Activated CD4-positive, alpha-beta T cell treated with anti-CD3 and anti-CD28 coated beads, Interleukin-2, amount 50 U/mL, for 4 hours (primary cell): ENCODE measurements around the gene SNRNP25.
A peak's percentile ranks its signal among the peaks of the same experiment; 100 is the strongest.

ENCODE experiments used
- DNase-seq, 2 experiments: peaks; one replicate each; pipeline ENCODE4 v3.0.0-alpha.2; 2020

Gene SNRNP25

DNA sequence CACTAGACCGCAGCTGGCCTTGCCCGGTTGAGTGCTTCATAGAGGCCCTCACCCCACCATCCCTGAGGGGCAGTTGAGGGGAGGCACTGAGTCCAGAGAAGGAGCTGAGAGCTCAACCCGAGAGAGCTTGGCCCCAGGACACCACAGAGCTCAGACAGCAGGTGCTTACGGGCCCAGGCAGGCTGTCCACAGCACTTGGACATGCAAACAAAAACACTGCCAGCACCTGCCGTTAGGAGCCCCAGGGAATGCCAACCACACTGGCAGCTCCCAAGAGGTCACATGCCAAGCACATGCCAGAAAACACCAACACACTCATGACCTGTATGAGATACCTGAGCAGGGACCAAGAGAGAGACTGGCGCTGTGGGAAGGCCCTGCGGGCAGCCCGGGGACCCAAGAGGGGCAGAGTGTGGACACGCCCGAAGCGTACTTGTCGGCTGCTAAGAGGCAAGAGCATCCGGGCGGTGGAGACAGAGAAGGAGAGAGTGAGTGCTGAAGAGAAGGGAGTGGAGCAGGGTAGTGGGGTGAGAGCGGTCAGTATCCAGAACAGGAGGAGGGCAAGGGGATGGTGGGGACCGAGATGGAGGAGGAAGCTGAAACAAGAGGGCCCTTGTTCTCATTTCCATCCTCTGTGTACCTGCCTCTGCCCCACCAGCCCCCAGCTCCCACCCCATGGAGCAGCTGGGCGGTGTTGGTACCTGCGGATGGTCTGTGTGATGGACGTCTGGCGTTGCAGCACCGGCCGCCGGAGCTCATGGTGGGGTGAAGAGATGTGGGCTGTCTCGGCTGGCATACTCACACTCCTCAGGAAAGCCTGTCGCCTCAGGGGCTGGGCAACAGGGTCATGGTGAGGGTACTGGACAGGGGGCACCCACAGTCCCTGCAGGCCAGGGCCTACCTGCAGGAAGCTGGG is 10.6 kb downstream of the SNRNP25 start:
- DNase-seq = no peak

DNA sequence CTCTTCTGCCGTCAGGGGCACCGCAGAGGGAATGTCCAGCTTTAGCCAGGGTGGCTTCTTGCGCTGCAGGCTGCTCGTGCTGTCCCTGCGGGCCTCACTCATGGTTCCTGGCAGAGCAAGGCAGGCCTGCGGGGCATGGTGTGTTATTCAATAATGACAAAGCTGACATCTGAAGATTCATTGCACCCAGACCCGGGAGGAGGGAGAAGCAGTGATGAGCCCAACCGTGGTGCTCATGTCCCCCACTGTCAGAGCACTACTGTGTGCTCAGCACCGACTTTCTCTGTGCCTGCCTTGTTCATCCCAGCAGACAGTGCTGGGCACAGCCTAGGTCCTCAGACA is 11.3 kb downstream of the SNRNP25 start:
- no peak for DNase-seq

DNA sequence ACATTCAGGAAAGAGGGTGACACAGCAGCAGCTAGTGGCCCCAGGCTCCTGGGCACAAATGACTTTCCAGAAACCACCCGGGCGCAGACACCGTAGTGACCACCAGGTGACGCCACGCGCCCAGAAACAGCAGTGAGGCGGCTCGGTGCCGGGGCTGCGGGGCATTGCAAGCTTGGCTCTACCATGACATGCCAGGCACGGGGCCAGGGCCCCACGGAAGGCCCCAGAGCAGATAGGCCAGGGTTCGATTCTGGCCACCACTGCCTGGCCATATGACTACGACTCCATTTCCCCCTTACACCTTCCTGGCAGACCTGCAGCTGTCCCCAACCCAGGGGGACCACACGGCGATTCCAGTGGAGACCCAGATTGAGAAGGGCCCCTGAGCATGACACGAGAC is 12.1 kb downstream of the SNRNP25 start:
- peak; percentile 79 to 82 for DNase-seq

DNA sequence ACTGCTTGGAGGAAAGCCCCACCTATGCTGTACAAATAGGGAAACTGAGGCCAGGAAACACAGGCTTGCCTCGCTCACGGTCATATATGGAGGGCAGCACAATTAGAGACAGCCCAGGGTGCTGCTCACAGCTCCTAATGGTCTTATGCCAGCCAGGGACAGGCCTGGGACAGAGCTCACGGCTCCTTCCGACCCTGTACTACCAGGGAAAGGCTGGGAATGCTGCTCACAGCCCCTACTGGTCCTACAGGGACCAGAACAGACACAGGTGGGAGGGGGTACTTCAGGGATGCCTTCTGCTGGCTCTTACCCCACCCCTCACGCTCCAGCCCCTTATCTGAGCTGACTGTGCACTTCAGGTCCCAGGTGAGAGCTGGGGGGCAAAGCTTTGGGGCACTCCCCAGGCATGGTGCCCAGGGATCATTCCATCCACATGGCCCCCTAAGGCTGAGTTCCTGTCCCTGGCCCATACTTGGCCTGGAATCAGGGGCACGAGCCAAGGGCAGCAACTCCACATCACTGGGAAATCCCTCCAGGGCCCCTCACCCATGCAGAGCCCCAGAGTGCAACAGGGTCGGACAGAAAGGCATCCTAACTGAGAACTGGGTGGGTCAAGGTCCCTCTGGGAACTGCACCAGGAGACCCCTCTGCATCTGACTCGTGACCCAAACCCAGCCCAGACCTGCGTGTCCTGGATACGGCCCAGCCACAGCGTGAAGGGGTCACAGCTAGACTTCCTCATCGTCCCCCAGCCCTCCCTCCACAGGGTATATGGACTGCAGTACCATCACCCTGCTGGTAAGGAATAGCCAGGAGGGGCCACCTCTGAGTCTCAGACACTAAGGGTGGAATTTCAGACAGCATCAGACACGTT is 12.9 kb downstream of the SNRNP25 start:
- DNase-seq = no peak

DNA sequence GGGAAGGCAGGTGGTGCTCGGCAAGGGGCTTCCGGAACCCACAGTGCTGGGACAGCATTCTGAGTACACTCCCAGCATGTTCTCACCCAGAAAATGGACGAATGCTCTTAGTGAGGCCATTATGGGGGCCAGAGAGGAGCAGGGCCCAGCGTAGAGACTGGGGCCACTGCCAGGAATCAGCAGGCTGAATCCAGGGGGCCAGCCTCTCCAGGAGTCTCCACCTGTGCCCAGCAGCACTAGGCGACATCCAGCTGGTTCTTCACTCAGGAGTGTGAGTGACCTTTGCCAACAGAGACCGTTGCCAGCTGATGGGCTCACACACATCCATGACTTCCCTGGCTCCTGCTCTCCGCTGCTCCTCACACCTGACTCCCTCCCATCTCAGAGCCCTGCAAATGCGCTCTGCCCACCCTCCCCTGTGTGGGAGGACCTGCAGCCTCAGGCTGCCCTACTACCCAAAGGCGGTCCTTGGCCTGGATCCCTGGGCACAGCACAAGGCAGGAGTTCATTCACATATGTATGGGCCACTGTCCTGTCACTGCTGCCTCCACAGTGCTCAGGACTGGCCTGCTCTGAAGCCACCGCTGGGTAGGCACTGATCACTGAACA is 13.7 kb downstream of the SNRNP25 start:
- no peak for DNase-seq

DNA sequence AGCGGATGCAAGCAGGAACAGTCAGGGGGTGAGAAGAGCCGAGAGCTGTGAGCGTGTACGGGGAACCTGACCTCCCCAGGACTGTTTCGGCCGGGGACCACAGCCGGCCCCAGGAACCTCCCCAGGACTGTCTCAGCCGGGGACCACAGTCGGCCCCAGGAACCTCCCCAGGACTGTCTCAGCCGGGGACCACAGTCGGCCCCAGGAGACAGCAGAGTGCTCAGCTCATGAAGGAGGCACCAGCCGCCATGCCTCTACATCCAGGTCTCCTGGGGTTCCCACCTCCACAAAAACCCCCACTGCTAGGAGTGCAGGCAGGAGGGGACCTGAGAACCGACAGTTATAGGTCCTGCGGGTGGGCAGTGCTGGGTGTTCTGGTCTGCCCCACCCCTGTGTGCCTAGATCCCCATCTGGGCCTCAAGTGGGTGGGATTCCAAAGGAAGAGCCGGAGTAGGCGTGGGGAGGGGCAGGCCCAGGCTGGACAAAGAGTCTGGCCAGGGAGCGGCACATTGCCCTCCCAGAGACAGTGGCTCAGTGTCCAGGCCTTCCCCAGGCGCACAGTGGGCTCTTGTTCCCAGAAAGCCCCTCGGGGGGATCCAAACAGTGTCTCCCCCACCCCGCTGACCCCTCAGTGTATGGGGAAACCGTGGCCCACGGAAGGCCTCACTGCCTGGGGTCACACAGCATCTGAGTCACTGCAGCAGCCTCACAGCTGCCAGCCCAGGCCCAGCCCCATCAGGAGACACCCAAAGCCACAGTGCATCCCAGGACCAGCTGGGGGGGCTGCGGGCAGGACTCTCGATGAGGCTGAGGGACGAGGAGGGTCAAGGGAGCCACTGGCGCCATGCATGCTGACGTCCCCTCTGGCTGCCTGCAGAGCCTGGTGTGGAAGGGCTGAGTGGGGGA is 14.5 kb downstream of the SNRNP25 start:
- no peak for DNase-seq

DNA sequence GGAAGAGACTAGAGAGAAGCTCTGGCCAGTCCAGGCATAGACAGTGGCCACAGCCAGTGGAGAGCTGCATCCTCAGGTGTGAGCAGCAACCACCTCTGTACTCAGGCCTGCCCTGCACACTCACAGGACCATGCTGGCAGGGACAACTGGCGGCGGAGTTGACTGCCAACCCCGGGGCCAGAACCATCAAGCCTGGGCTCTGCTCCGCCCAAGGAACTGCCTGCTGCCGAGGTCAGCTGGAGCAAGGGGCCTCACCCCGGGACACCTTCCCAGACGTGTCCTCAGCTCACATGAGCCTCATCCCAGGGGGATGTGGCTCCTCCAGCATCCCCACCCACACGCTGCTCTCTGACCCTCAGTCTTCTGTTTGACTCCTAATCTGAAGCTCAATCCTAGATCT is 15.6 kb downstream of the SNRNP25 start:
- no peak for DNase-seq

DNA sequence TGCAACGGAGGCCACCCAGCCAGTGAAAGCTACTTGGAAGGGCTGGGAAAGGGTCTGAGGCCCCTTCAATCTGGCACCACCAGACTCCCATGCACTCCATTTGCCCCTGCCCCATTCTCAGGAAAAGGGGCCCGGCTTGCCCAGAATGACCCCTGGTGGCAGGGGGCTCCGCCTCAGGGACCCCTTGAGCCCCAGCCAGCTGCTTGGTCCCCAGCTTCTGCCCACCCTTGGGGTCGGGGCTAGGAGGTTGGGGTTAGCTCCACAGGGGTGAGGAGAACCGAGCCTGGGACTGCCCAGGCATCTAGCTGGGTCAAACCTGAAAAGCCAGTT is 17.5 kb downstream of the SNRNP25 start:
- no peak for DNase-seq

DNA sequence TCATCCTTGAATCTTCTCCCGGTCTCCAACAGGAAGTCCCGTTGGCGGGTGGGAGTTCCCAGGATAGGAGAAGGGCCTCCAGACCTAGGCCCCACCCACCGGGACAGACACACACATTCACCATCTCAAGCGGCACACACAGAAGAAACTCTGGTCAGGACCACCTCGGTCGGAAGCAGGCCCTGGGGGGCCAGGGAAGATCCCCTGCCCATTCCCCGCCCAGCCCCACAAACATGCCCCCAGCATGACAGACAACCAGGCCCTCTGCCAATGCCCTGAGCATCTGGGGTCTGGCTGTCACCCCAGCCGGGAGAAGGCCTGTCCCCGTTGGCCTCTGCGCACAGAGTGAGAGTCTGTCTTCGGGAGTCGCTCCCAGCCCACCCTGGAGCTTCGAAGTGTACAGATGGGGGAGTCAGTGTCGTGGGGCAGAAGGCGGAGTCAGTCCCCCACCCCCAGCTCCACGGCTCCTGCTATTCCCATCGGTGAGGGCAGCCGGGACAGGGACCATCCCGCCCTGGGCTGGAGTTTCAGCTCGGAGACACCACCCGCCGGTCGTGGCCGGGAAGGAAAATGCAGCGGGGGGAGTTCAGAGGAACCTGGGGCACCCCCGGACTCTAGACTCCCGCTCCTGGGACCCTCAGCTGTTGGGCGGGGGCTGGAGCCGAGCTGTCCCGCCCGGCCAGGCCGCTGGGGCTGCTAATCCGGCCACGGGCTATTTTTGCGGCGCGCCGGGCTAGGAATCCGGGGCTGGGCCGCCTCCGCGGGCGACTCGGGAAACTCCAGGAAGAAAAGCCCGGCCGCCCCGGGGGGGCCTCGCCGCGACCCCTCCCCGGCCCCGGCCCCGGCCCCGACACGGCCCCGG is 18.1 kb downstream of the SNRNP25 start:
- DNase-seq = no peak

DNA sequence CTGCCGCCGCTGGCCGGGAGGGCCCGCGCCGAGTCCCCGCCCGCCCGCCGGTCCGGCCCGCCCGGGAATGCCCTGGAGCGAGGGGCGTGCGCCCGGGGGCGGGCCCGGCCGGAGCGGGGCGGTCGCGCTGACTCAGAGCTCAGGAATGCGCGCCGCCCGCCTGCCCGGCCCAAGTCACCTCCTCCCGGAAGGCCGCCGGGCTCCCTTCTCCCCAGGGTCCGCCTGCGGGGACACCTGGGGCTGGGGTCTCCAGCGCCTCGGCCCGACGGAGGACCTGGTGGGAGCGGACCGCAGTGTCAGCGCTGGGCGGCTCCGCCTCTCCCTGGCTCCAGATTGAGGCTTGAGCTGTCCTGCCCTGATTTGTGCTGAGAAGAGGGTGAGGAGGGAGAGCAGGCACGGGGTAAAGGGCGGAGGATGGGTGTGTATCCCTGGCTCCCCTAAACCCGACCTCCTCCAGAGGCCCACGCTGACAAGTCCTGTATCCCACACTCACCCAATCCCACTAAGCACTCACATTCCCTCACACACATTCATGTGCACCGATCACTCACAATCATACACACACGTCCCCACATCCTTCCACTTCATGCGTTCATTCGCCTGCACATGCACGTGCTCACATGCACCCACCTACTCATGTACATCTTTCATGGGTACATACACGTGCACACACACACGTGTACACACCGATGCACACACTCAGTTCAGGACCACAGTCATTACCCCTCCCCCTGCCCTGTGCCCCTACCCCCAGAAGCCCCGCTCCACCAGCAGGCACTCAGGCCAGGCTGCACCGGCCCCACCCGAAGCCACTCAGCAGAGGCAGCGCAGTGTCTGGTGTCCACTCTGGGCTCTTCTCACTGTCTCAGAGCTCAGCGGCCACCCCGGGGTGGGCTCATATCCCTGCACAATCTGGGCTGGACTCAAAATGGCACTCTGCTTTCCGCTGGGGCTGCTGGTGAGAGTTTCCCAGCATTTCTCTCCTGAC is 19.2 kb downstream of the SNRNP25 start, which contains the start of gene RHBDF1:
Gene RHBDF1, minus strand, starts transcription at position 71 of the 988 bp plus-strand sequence. CDS start 7,616 bp downstream, outside the sequence.
- no peak for DNase-seq

DNA sequence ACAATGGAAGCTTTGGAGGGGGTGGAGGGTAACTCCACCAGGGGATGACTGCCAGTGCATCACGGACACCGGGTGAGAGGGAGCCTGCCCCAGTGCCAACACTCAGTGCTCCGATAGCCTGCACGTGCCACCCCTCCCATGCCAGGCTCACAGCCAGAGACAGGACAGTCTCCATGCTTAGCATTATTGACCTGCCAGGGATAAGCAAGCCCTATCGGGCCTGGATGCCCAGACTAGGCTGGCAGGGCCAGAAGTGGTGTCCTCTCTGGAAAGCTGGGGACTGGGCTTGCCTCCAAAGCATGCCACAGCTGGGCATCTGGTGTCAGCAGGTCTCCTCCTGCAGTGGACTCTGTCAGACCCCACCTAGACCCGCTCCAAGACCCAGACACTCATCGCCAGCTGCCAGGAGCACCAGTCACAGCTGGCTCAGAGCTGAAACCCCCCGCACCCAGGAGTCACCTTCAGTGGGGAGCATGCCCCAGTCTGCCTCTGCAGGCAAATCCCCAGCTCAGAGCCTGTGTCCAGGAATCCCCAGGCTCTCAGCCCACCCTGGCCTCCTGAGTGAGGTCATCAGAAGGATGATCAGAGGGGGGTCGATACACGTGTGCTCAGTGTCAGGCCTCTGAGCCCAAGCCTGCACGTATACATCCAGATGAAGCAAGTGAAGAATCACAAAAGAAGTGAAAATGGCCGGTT is 20.6 kb downstream of the SNRNP25 start:
- DNase-seq = no peak

DNA sequence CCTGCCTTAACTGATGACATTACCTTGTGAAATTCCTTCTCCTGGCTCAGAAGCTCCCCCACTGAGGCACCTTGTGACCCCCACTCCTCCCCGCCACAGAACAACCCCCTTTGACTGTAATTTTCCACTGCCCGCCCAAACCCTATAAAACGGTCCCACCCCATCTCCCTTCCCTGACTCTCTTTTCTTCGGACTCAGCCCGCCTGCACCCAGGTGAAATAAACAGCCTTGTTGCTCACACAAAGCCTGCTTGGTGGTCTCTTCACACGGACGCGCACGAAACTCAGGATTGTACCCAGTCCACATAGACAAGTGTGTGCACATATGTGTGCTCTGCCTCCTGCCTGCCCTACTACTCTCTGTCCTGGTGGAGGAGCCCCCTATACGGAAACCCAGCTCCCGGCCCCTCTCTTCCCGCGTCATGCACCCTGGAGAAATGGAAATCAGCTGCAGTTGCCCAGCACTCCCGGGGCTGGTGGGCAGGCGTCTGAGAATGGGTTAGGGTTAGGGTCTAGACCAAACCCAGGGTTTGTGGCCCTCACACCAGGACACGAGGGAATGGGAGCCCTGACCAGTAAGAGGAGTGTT is 21.2 kb downstream of the SNRNP25 start:
- DNase-seq = no peak

DNA sequence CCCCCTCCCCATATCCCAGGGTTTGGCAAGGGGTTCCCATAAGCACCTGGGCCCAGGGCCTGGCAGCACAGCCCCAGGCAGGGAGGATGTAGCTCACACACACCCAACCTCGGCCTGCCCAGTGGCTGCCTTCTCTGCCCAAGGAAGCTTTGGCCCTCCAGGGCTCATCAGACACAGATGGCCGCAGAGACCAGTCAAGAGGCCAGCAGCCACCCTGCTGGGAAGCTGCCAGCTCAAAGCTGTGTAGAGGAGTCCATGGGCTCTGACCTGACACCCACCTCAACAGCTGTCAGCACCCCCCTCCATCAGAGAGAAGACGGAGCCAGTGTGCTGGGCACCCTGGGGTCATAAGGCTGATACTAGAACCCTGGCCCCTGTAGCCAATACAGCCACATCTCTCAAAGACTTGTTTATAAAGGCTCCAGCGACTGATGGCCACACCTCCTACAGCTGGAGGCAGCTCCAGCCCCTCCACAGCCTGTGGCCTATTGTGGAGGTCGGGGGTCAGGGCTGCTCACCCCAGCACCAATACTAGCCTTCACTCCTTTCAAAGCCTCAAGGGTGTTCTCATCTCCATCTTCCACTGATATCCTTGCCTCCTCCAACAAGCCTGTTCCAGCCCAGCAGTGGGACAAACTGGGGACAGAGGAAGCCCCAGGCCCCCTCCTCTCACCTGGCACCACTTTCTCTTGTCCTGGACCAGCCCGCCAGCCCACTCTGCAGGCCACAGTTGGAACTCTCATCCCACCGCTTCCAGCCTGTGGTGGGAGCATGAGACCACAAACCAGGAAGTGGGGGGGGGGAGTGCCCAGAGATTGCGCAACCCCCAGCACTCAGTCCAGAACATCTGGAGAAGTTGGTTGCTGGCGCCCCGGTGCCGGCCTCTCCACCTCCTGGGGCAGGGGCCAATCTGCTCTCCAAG is 22.2 kb downstream of the SNRNP25 start:
- DNase-seq = no peak

DNA sequence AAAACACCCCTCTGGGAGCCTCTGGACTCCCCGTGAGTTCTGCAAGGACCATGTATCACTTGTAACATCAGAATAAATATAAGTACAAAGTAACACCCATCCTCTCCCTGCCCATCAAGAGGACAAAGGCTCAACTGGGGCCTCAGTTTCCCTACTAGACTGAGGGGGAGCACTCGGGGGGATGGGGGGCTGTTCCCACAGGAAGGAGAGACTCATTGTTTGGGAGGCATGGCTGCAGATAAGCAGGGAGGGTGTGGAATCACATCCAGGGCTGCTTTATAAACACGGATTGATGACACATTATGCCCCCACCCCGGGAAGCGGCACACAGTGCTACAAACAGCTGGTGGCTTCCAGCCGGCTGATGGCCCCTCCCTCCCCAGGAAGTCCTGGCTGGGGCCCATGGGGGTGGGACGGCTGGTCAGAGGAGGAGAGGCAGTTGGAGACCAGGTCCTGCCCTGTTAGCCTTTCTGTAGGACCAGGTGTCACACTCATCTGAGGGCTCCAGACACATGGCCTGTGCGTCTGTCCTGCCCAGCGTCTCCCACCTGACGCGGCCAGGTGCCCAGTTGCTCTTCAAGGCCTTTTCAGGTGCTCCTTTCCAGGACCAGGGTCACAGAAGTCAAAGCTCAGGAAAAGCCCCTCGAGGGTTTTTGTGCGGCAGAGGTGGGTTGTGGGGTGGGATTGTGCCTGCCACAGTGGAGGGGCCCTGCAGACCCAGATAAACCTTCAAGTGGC is 23.1 kb downstream of the SNRNP25 start:
- no peak for DNase-seq

DNA sequence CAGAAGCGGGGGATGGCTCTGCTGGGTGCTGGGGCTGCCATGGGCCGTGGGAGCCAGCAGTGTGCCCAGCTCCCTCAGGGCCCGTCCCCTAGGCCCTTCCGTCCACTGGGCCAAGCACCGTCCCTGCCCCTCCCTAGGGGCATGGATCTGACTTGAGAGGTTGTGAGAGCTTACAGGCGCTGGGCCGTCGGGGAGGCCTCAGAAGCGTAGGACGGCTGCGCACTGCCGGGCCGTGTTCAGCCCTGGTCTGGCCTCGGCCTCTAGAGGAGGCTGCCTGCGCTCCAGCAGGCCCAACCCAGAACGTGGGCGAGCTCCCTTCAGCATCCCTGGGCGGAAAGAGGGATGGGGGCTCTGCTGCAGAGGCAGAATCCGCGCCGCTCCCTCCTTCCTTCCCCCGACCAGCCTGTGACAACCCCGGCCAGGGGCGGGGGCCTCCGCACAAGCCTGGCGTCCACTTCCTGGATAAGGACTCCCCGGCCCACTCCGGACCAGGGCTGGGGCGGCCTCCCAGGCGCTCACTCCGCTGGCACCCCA is 23.7 kb downstream of the SNRNP25 start:
- peak; percentile 5 to 23 for DNase-seq

DNA sequence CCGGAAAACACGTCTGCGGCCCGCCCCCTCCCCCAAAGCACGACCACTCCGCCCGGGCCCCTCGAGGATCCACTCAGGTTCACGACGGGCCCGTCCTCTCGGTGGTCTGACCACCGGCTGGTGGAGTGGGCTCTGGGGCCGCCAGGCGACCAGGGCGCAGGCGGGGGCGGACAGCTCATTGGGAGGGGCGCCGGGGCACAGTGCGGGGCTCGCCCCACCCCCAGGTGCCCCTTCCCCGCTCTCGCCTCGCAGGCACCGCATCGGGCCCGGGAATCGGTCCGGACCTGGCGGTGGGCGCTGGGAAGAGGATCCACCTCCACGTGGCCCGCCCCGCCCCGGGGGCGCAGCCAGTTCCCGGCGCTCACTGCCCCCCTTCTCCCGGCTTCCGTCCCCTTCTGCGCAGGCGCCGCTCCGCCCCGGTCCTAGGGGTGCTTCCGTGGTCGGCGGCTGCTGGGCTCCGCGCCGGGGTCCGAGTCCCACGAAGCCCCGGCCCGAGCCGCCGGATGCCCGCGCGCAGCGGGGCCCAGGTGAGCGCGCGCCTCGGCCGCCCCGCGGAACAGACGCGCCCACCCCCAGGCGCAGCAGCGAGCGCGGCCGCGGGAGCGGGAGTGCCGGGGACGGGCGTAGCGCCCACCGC is 24.3 kb downstream of the SNRNP25 start, which contains the start of gene MPG:
Gene MPG, plus strand, starts transcription at position 419 of the 637 bp plus-strand sequence. Its CDS starts 85 bp downstream, at position 504.
- DNase-seq = peak; percentile 75 to 76
